ENCODE results near the gene CXCL9. TPM values are rescaled to one million over a fixed set of nuclear protein-coding genes. Genes with fewer than 3 reads are reported as not detected.
"Not testable (repeated sequence)": the region's sequence is repeated elsewhere in the genome, so short reads cannot be mapped to it uniquely, and the experiment has no call there.

CXCL9 gene
- total RNA-seq, 1 experiment from 2014 or later, result not detected

GRCh38 chr4:76001700-76002099 is 5.6 kb downstream of the CXCL9 start:
- Histone ChIP-seq H3K27ac (ENCODE audit: low read length) (no peak overlapping the region), H3K4me1 (ENCODE audit: control insufficient read depth, insufficient read depth, low read length) (no peaks in the 10 kb centered on the region), H3K4me3 (ENCODE audit: low read depth in 2 of 2, low read length in 2 of 2) (no peak overlapping the region), H3K9me3 (ENCODE audit: control insufficient read depth, insufficient read depth, low read depth, low read length) (no peaks in the 10 kb centered on the region), H3K36me3 (ENCODE audit: control insufficient read depth, insufficient read depth, low read length) (no peaks in the 10 kb centered on the region), H3K27me3 (ENCODE audit: control insufficient read depth, insufficient read depth, low read length) (no peaks in the 10 kb centered on the region; the same call in 1 of the 2 replicates)
- intact Hi-C loops (cut with micrococcal nuclease; ENCODE audit: unreplicated experiment), result no loop called here
- in situ Hi-C loops (cut with HindIII; ENCODE audit: low pct_unique_long_range_greater_than_20kb, low sequenced_read_pairs), result no loop called here
- DNase-seq (ENCODE audit: low read depth, low spot score), result no peak
- CTCF ChIA-PET, result no interaction called here
- BruUV-seq (replicated peaks), result no TSS peak
- ATAC-seq, result no peak
- TF ChIP-seq SIN3A (IDR thresholded peaks at IDR 0.05; ENCODE audit: borderline replicate concordance, insufficient read depth, low read depth, low read length), result no peak
- no peak for TF ChIP-seq POLR2AphosphoS5 (IDR thresholded peaks at IDR 0.05; ENCODE audit: low read depth, low read length)
- no peak for TF ChIP-seq CTCF (IDR thresholded peaks at IDR 0.05)
- no peak for TF ChIP-seq REST (IDR thresholded peaks at IDR 0.05; ENCODE audit: insufficient read depth in 1 of 2, low read depth in 2 of 2, low read length in 1 of 2)
- no peak for TF ChIP-seq TCF7L2 (IDR thresholded peaks at IDR 0.05; ENCODE audit: low read depth, low read length)
- POLR2A ChIA-PET, result no interaction called here

GRCh38 chr4:76000279-76000678 is 7.0 kb downstream of the CXCL9 start:
- ChIA-PET POLR2A (no interaction called here), CTCF (no interaction called here)
- no peak for TF ChIP-seq SIN3A (IDR thresholded peaks at IDR 0.05; ENCODE audit: borderline replicate concordance, insufficient read depth, low read depth, low read length)
- no peak for TF ChIP-seq TCF7L2 (IDR thresholded peaks at IDR 0.05; ENCODE audit: low read depth, low read length)
- TF ChIP-seq CTCF (IDR thresholded peaks at IDR 0.05), result no peak
- TF ChIP-seq POLR2AphosphoS5 (IDR thresholded peaks at IDR 0.05; ENCODE audit: low read depth, low read length), result no peak
- TF ChIP-seq REST (IDR thresholded peaks at IDR 0.05; ENCODE audit: insufficient read depth in 1 of 2, low read depth in 2 of 2, low read length in 1 of 2), result no peak
- H3K4me3 ChIP-seq (ENCODE audit: low read depth in 2 of 2, low read length in 2 of 2), result no peak overlapping the region
- ATAC-seq (no peak), DNase-seq (ENCODE audit: low read depth, low spot score) (no peak)
- no TSS peak for BruUV-seq (replicated peaks)
- H3K27ac ChIP-seq (ENCODE audit: low read length), result no peak overlapping the region
- no peaks in the 10 kb centered on the region for H3K36me3 ChIP-seq (ENCODE audit: control insufficient read depth, insufficient read depth, low read length)
- no peaks in the 10 kb centered on the region; the same call in 1 of the 2 replicates for H3K27me3 ChIP-seq (ENCODE audit: control insufficient read depth, insufficient read depth, low read length)
- no peaks in the 10 kb centered on the region for H3K9me3 ChIP-seq (ENCODE audit: control insufficient read depth, insufficient read depth, low read depth, low read length)
- H3K4me1 ChIP-seq (ENCODE audit: control insufficient read depth, insufficient read depth, low read length), result no peaks in the 10 kb centered on the region
- intact Hi-C loops (cut with micrococcal nuclease; ENCODE audit: unreplicated experiment), result no loop called here
- in situ Hi-C loops (cut with HindIII; ENCODE audit: low pct_unique_long_range_greater_than_20kb, low sequenced_read_pairs), result no loop called here

GRCh38 chr4:75998525-75999147 is 8.7 kb downstream of the CXCL9 start:
- ATAC-seq; intact Hi-C loops (cut with micrococcal nuclease; ENCODE audit: unreplicated experiment); BruUV-seq (replicated peaks); H3K27me3 ChIP-seq (ENCODE audit: control insufficient read depth, insufficient read depth, low read length); H3K9me3 ChIP-seq (ENCODE audit: control insufficient read depth, insufficient read depth, low read depth, low read length); DNase-seq (ENCODE audit: low read depth, low spot score); H3K36me3 ChIP-seq (ENCODE audit: control insufficient read depth, insufficient read depth, low read length); POLR2A ChIA-PET; H3K27ac ChIP-seq (ENCODE audit: low read length); H3K4me1 ChIP-seq (ENCODE audit: control insufficient read depth, insufficient read depth, low read length); CTCF ChIA-PET; in situ Hi-C loops (cut with HindIII; ENCODE audit: low pct_unique_long_range_greater_than_20kb, low sequenced_read_pairs); H3K4me3 ChIP-seq (ENCODE audit: low read depth in 2 of 2, low read length in 2 of 2): not testable (repeated sequence)
